GM10847 (cell line): ENCODE results near the gene MICB.

Experiments
- POLR2A ChIP-seq: IDR thresholded peaks from 2 replicates; pipeline ENCODE4 v1.6.1; 2011; ENCODE audit not compliant: insufficient read length; ENCODE audit errors: extremely low read depth

Gene MICB

GRCh38 chr6:31472259-31472658 lies 25.7 kb upstream of the MICB start:
- TF ChIP-seq POLR2A, result no peak

GRCh38 chr6:31473244-31473643 lies 24.7 kb upstream of the MICB start:
- no peak for TF ChIP-seq POLR2A

- no peak for TF ChIP-seq POLR2A
Observed at GRCh38 chr6:31473780-31474761, 23.9 kb upstream of the MICB start.

GRCh38 chr6:31474871-31475286 lies 23.1 kb upstream of the MICB start:
- no peak for TF ChIP-seq POLR2A

- no peak for TF ChIP-seq POLR2A
Observed at GRCh38 chr6:31476515-31477139, 21.3 kb upstream of the MICB start.

GRCh38 chr6:31477521-31477920 lies 20.4 kb upstream of the MICB start:
- TF ChIP-seq POLR2A, result no peak

- TF ChIP-seq POLR2A, result no peak
Observed at GRCh38 chr6:31478186-31478950, 19.6 kb upstream of the MICB start.

- no peak for TF ChIP-seq POLR2A
Observed at GRCh38 chr6:31479151-31479932, 18.6 kb upstream of the MICB start.

GRCh38 chr6:31479933-31480535 lies 17.9 kb upstream of the MICB start:
- TF ChIP-seq POLR2A, result no peak

GRCh38 chr6:31480574-31480973 lies 17.4 kb upstream of the MICB start:
- no peak for TF ChIP-seq POLR2A

- TF ChIP-seq POLR2A, result no peak
Observed at GRCh38 chr6:31483392-31483791, 14.6 kb upstream of the MICB start.

- no peak for TF ChIP-seq POLR2A
Observed at GRCh38 chr6:31485055-31485454, 12.9 kb upstream of the MICB start.

GRCh38 chr6:31489086-31489485 lies 8.9 kb upstream of the MICB start:
- no peak for TF ChIP-seq POLR2A

- no peak for TF ChIP-seq POLR2A
Observed at GRCh38 chr6:31490115-31490873, 7.7 kb upstream of the MICB start.
